PC-9 (cell line): ENCODE measurements around the gene PIK3C2G. TPM values are rescaled to one million over a fixed set of nuclear protein-coding genes. Genes with fewer than 3 reads are reported as not detected.

Experiments used
- BruUV-seq: library from RNA; stranded (reverse); fragments of 400-500 nt; replicated peaks from 2 replicates; lab custom pipeline; 2021; lab: Mats Ljungman, UMichigan
- CTCF ChIA-PET: fragments of 300-600 bp; sonication (Branson Sonifier 250); formaldehyde crosslinking; loops from one replicate; lab custom pipeline; 2022; ENCODE audit warnings: antibody characterized with exemption; lab: Charles Lee
- POLR2A ChIA-PET: fragments of 300-600 bp; sonication (Branson Sonifier 250); formaldehyde crosslinking; loops from one replicate; lab custom pipeline; 2022; ENCODE audit warnings: antibody characterized with exemption; ENCODE audit not compliant: unreplicated experiment; lab: Charles Lee
- DNase-seq, 2 experiments: peaks; one replicate each; pipeline versions ENCODE4 v3.0.0 to v3.0.0-alpha.2; 2015 to 2022; ENCODE audit warnings: mixed read lengths in 1 of 2
- H2AFZ ChIP-seq: fragments of 200-600 bp; sonication (generic); 2 replicates; pipeline ENCODE4 v1.8.1; 2017; ENCODE audit warnings: antibody characterized with exemption
- H3F3A ChIP-seq: fragments of 200-600 bp; sonication (generic); 2 replicates; pipeline ENCODE4 v1.8.1; 2017; ENCODE audit warnings: antibody characterized with exemption, mild to moderate bottlenecking, low read depth; ENCODE audit not compliant: insufficient read depth
- H3K27ac ChIP-seq: fragments of 200-600 bp; sonication (generic); 2 replicates; pipeline ENCODE4 v1.6.1; 2016; ENCODE audit warnings: mixed run types
- H3K27me3 ChIP-seq: fragments of 200-600 bp; sonication (generic); 2 replicates; pipeline ENCODE4 v1.6.1; 2016; ENCODE audit warnings: low read depth, mixed run types; ENCODE audit not compliant: insufficient read depth
- H3K36me3 ChIP-seq: fragments of 200-600 bp; sonication (generic); 2 replicates; pipeline ENCODE4 v1.6.1; 2016; ENCODE audit warnings: low read depth, mixed run types
- H3K4me1 ChIP-seq: fragments of 200-600 bp; sonication (generic); replicated peaks from 2 replicates; pipeline ENCODE4 v1.6.1; 2016; ENCODE audit warnings: mixed run types; ENCODE audit not compliant: insufficient read depth
- H3K4me2 ChIP-seq: fragments of 200-600 bp; sonication (generic); 2 replicates; pipeline ENCODE4 v1.6.1; 2017; ENCODE audit warnings: mixed run types
- H3K4me3 ChIP-seq: fragments of 200-600 bp; sonication (generic); 2 replicates; pipeline ENCODE4 v1.6.1; 2016; ENCODE audit warnings: mixed run types
- H3K79me2 ChIP-seq: fragments of 200-600 bp; sonication (generic); 2 replicates; pipeline ENCODE4 v1.6.1; 2017; ENCODE audit warnings: low read depth, mixed run types
- H3K9me2 ChIP-seq: fragments of 200-600 bp; sonication (generic); 2 replicates; pipeline ENCODE4 v1.8.1; 2017; ENCODE audit warnings: mild to moderate bottlenecking; ENCODE audit not compliant: insufficient read depth
- H3K9me3 ChIP-seq: fragments of 200-600 bp; sonication (generic); 2 replicates; pipeline ENCODE4 v1.8.1; 2016; ENCODE audit warnings: low read depth; ENCODE audit not compliant: insufficient read depth
- H4K20me1 ChIP-seq: fragments of 200-600 bp; sonication (generic); 2 replicates; pipeline ENCODE4 v1.8.1; 2017; ENCODE audit not compliant: insufficient read depth
- CTCF ChIP-seq: fragments of 200-600 bp; sonication (generic); conservative IDR thresholded peaks from 2 replicates; pipeline ENCODE4 v1.6.1; 2017; ENCODE audit warnings: mixed run types, antibody characterized with exemption, mild to moderate bottlenecking, moderate library complexity
- EZH2 ChIP-seq: fragments of 200-600 bp; sonication (generic); IDR thresholded peaks from 2 replicates; pipeline ENCODE4 v1.8.0; 2017; ENCODE audit warnings: antibody characterized with exemption, low read depth
- intact Hi-C: fragments of 100-400 bp; cut with micrococcal nuclease; formaldehyde crosslinking; loops from one replicate; pipeline ENCODE4 v1.10.0; 2022; ENCODE audit not compliant: unreplicated experiment
- total RNA-seq: library from RNA; stranded (reverse); gene quantifications from 2 replicates; pipeline ENCODE4 v1.2.3, GENCODE V29; 2021

PIK3C2G gene
- total RNA-seq, 1 experiment from 2014 or later: 1.4 TPM

- Histone ChIP-seq H3K27ac (no peak overlapping the region), H3K36me3 (no peaks in the 10 kb centered on the region), H4K20me1 (no peaks in the 10 kb centered on the region), H3K4me3 (no peak overlapping the region), H3K79me2 (no peaks in the 10 kb centered on the region), H3K4me2 (no peak overlapping the region), H3K9me2 (no peaks in the 10 kb centered on the region), H3F3A (no peaks in the 10 kb centered on the region), H2AFZ (no peak overlapping the region), H3K9me3 (no peaks in the 10 kb centered on the region), H3K4me1 (no peaks in the 10 kb centered on the region), H3K27me3 (no peaks in the 10 kb centered on the region)
- intact Hi-C loops: no loop called here
- BruUV-seq: no TSS peak
- no peak for TF ChIP-seq CTCF
- TF ChIP-seq EZH2: no peak
- ChIA-PET CTCF (no interaction called here), POLR2A (no interaction called here)
- no peak for DNase-seq
Measured at GRCh38 chr12:18552829-18553228, 291.5 kb downstream of the PIK3C2G start.

- no TSS peak for BruUV-seq
- no peak overlapping the region for H2AFZ ChIP-seq
- H3K27me3 ChIP-seq: no peaks in the 10 kb centered on the region
- H3K4me3 ChIP-seq: no peak overlapping the region
- no peaks in the 10 kb centered on the region for H3K4me1 ChIP-seq
- ChIA-PET CTCF (no interaction called here), POLR2A (interaction anchor here (0.6 kb wide), 1 partner anchor 791 kb away, joined by 3 read pairs; no protein-coding TSS in a partner anchor)
- intact Hi-C loops: no loop called here
- no peak overlapping the region for H3K4me2 ChIP-seq
- H3K9me3 ChIP-seq: no peaks in the 10 kb centered on the region
- no peaks in the 10 kb centered on the region for H3K9me2 ChIP-seq
- no peaks in the 10 kb centered on the region for H3K36me3 ChIP-seq
- TF ChIP-seq EZH2: no peak
- TF ChIP-seq CTCF: no peak
- no peaks in the 10 kb centered on the region for H4K20me1 ChIP-seq
- no peak overlapping the region for H3K27ac ChIP-seq
- no peak for DNase-seq
- H3K79me2 ChIP-seq: no peaks in the 10 kb centered on the region
- no peaks in the 10 kb centered on the region for H3F3A ChIP-seq
Measured at GRCh38 chr12:18556161-18556560, 294.8 kb downstream of the PIK3C2G start.

GRCh38 chr12:18559242-18559641 lies 297.9 kb downstream of the PIK3C2G start:
- H3K4me1 ChIP-seq: no peaks in the 10 kb centered on the region
- no peaks in the 10 kb centered on the region for H3K36me3 ChIP-seq
- H2AFZ ChIP-seq: no peak overlapping the region
- no peaks in the 10 kb centered on the region for H3F3A ChIP-seq
- intact Hi-C loops: no loop called here
- CTCF ChIA-PET: no interaction called here
- H3K4me3 ChIP-seq: no peak overlapping the region
- no peaks in the 10 kb centered on the region for H4K20me1 ChIP-seq
- BruUV-seq: no TSS peak
- POLR2A ChIA-PET: no interaction called here
- no peaks in the 10 kb centered on the region for H3K9me3 ChIP-seq
- no peak overlapping the region for H3K4me2 ChIP-seq
- no peaks in the 10 kb centered on the region for H3K79me2 ChIP-seq
- H3K27ac ChIP-seq: no peak overlapping the region
- no peaks in the 10 kb centered on the region for H3K9me2 ChIP-seq
- no peak for TF ChIP-seq EZH2
- TF ChIP-seq CTCF: no peak
- no peak for DNase-seq
- H3K27me3 ChIP-seq: no peaks in the 10 kb centered on the region
